H9 (cell line): ENCODE measurements around the gene TFF3. TPM values are rescaled to one million over a fixed set of nuclear protein-coding genes. Genes with fewer than 3 reads are reported as not detected.

Experiments used
- DNase-seq: peaks from one replicate; pipeline ENCODE4 v3.0.0-alpha.2; 2017
- H2AFZ ChIP-seq: one replicate; pipeline ENCODE4 v1.6.1; 2013; ENCODE audit warnings: mild to moderate bottlenecking, low read length, control low read depth, moderate library complexity
- H2AK5ac ChIP-seq: 2 replicates; pipeline ENCODE4 v1.6.1; 2013; ENCODE audit warnings: low read length, control low read depth, mixed read lengths; ENCODE audit not compliant: insufficient read length
- H2BK120ac ChIP-seq: one replicate; pipeline ENCODE4 v1.6.1; 2013; ENCODE audit warnings: low read depth, mild to moderate bottlenecking, low read length, control low read depth, inconsistent platforms; ENCODE audit not compliant: poor library complexity, severe bottlenecking
- H2BK12ac ChIP-seq: 2 replicates; pipeline ENCODE4 v1.6.1; 2013; ENCODE audit warnings: low read length, control low read depth, mixed read lengths, low read depth; ENCODE audit not compliant: insufficient read length
- H2BK15ac ChIP-seq: 2 replicates; pipeline ENCODE4 v1.6.1; 2013; ENCODE audit warnings: low read depth, low read length, control low read depth
- H2BK20ac ChIP-seq: one replicate; pipeline ENCODE4 v1.6.1; 2013; ENCODE audit warnings: low read depth, mild to moderate bottlenecking, low read length, control low read depth, inconsistent platforms; ENCODE audit not compliant: poor library complexity, severe bottlenecking
- H2BK5ac ChIP-seq: 2 replicates; pipeline ENCODE4 v1.6.1; 2013; ENCODE audit warnings: low read length, control low read depth, mixed read lengths; ENCODE audit not compliant: insufficient read length
- H3K14ac ChIP-seq: 2 replicates; pipeline ENCODE4 v1.6.1; 2013; ENCODE audit warnings: low read length, control low read depth; ENCODE audit not compliant: insufficient read depth
- H3K18ac ChIP-seq: 2 replicates; pipeline ENCODE4 v1.6.1; 2013; ENCODE audit warnings: low read depth, mild to moderate bottlenecking, mixed read lengths, low read length, control low read depth; ENCODE audit not compliant: insufficient read length
- H3K23ac ChIP-seq: 2 replicates; pipeline ENCODE4 v1.6.1; 2013; ENCODE audit warnings: low read length, control low read depth, mixed read lengths, low read depth; ENCODE audit not compliant: insufficient read length
- H3K23me2 ChIP-seq: 2 replicates; pipeline ENCODE4 v1.6.1; 2013; ENCODE audit warnings: low read depth, mild to moderate bottlenecking, mixed read lengths, low read length, control low read depth; ENCODE audit not compliant: insufficient read length, poor library complexity, severe bottlenecking
- H3K27ac ChIP-seq: 2 replicates; pipeline ENCODE4 v1.5.1; 2013; ENCODE audit warnings: low read length, control low read depth, mixed read lengths, low read depth; ENCODE audit not compliant: insufficient read length
- H3K27me3 ChIP-seq: 2 replicates; pipeline ENCODE4 v1.6.1; 2013; ENCODE audit warnings: low read length, control low read depth, inconsistent platforms; ENCODE audit not compliant: insufficient read depth
- H3K4ac ChIP-seq: 2 replicates; pipeline ENCODE4 v1.6.1; 2013; ENCODE audit warnings: low read depth, mild to moderate bottlenecking, control low read depth, inconsistent platforms, low read length, moderate library complexity
- H3K4me1 ChIP-seq: 2 replicates; pipeline ENCODE4 v1.6.1; 2013; ENCODE audit warnings: low read length, control low read depth, inconsistent platforms; ENCODE audit not compliant: insufficient read depth
- H3K4me2 ChIP-seq: 2 replicates; pipeline ENCODE4 v1.6.1; 2013; ENCODE audit warnings: low read length, control low read depth, mixed read lengths; ENCODE audit not compliant: insufficient read length, insufficient read depth
- H3K56ac ChIP-seq: 2 replicates; pipeline ENCODE4 v1.6.1; 2013; ENCODE audit warnings: low read depth, mild to moderate bottlenecking, mixed read lengths, low read length, control low read depth; ENCODE audit not compliant: insufficient read length
- H3K79me1 ChIP-seq: 2 replicates; pipeline ENCODE4 v1.6.1; 2013; ENCODE audit warnings: low read depth, mild to moderate bottlenecking, moderate library complexity, low read length, control low read depth, inconsistent platforms; ENCODE audit not compliant: insufficient read depth, poor library complexity, severe bottlenecking
- H3K79me2 ChIP-seq: 2 replicates; pipeline ENCODE4 v1.6.1; 2013; ENCODE audit warnings: low read length, control low read depth, inconsistent platforms; ENCODE audit not compliant: insufficient read depth
- H3K9ac ChIP-seq: 2 replicates; pipeline ENCODE4 v1.6.1; 2013; ENCODE audit warnings: low read length, control low read depth, mixed read lengths; ENCODE audit not compliant: insufficient read length; ENCODE audit errors: extremely low read depth
- H3K9me3 ChIP-seq: one replicate; pipeline ENCODE4 v1.6.1; 2013; ENCODE audit warnings: low read depth, low read length, inconsistent platforms; ENCODE audit not compliant: control insufficient read depth
- H3T11ph ChIP-seq: one replicate; pipeline ENCODE4 v1.6.1; 2013; ENCODE audit warnings: mild to moderate bottlenecking, low read length, control low read depth, inconsistent platforms
- H4K20me1 ChIP-seq: one replicate; pipeline ENCODE4 v1.6.1; 2013; ENCODE audit not compliant: control insufficient read depth, insufficient read length, insufficient read depth
- H4K5ac ChIP-seq: 2 replicates; pipeline ENCODE4 v1.6.1; 2013; ENCODE audit warnings: low read depth, mild to moderate bottlenecking, mixed read lengths, low read length, control low read depth; ENCODE audit not compliant: insufficient read length
- H4K8ac ChIP-seq: replicated peaks from 2 replicates; pipeline ENCODE4 v1.6.1; 2013; ENCODE audit warnings: low read length, control low read depth, mixed read lengths, low read depth; ENCODE audit not compliant: insufficient read length
- H4K91ac ChIP-seq: 2 replicates; pipeline ENCODE4 v1.6.1; 2013; ENCODE audit warnings: low read depth, mild to moderate bottlenecking, moderate library complexity, mixed read lengths, low read length, control low read depth; ENCODE audit not compliant: insufficient read length
- H3K27ac Mint-ChIP-seq, 3 experiments: 2 replicates in 2 of 3; 3 replicates in 1 of 3; pipeline ENCODE4 v1.8.0; 2020 to 2021; ENCODE audit warnings: mixed read lengths in 3 of 3, mild to moderate bottlenecking in 1 of 3, moderate library complexity in 1 of 3
- H3K27me3 Mint-ChIP-seq: 2 replicates; pipeline ENCODE4 v1.8.0; 2021; ENCODE audit warnings: low read depth, mild to moderate bottlenecking, moderate library complexity, mixed read lengths
- H3K36me3 Mint-ChIP-seq, 3 experiments: 2 replicates in 2 of 3; 3 replicates in 1 of 3; pipeline ENCODE4 v1.8.0; 2020 to 2021; ENCODE audit warnings: low read depth in 3 of 3, mixed read lengths in 3 of 3; ENCODE audit not compliant: insufficient read depth in 1 of 3
- H3K4me1 Mint-ChIP-seq, 2 experiments: 2 replicates each; pipeline ENCODE4 v1.8.0; 2020; ENCODE audit warnings: mixed read lengths in 2 of 2
- H3K4me3 Mint-ChIP-seq, 2 experiments: 2 replicates in 1 of 2; 3 replicates in 1 of 2; pipeline ENCODE4 v1.8.0; 2020 to 2021; ENCODE audit warnings: mild to moderate bottlenecking in 2 of 2, mixed read lengths in 2 of 2, moderate library complexity in 1 of 2
- H3K9me3 Mint-ChIP-seq, 2 experiments: 2 replicates in 1 of 2; 3 replicates in 1 of 2; pipeline ENCODE4 v1.8.0; 2020; ENCODE audit warnings: mild to moderate bottlenecking in 2 of 2, mixed read lengths in 2 of 2, moderate library complexity in 1 of 2
- CTCF ChIP-seq: fragments of 200-600 bp; sonication (generic); conservative IDR thresholded peaks from 3 replicates; pipeline ENCODE4 v1.8.0; 2021; ENCODE audit warnings: antibody characterized with exemption, mild to moderate bottlenecking
- WGBS: extraction: QIAGEN DNeasy Blood & Tissue Kit; methylation state at CpG from one replicate; pipeline ENCODE4 v1.1.7; 2013; ENCODE audit warnings: missing lambda C conversion rate, low lambda C conversion rate, mixed read lengths; ENCODE audit not compliant: insufficient read length; ENCODE audit errors: extremely low coverage; 5-methylcytosine and 5-hydroxymethylcytosine counted together
- total RNA-seq: library from RNA; stranded (reverse); gene quantifications from 2 replicates; pipeline ENCODE4 v1.2.1, GENCODE V29; 2021

Gene TFF3
- total RNA-seq, 1 experiment from 2014 or later = 1.5 TPM

DNA sequence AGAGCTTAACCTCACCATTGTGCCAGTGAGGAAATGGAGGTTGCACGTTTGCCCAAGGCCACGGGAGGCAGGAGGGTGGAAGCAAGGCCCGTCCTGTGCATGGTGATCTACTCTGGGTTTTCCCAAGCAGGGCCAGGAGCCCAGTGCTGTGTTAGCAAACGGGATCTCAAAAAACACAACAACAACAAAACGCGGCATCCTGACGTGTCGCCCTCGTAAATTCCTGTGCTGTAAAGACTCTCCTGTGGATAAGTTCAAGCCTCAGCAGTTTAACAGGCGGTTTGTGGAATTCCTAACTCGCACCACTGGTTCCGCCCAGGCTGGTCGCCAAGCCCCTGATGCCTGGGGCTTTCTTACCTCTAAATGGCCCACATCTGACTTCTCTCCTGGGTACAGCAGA lies 39.1 kb downstream of the TFF3 start:
- H4K8ac ChIP-seq = no peak overlapping the region
- H3K23ac ChIP-seq = no peak overlapping the region
- Mint-ChIP-seq H3K27me3 (no peaks in the 10 kb centered on the region), H3K36me3 (no peaks in the 10 kb centered on the region), H3K4me1 (peaks cover 5 to 9% of the 10 kb centered on the region in 2 experiments; a peak in 3 of 4 replicates), H3K27ac (no peak overlapping the region), H3K4me3 (no peak overlapping the region), H3K9me3 (no peaks in the 10 kb centered on the region)
- no peak overlapping the region for H4K5ac ChIP-seq
- H3K27ac ChIP-seq = no peak overlapping the region
- no peak overlapping the region for H2AK5ac ChIP-seq
- no peak overlapping the region for H2BK20ac ChIP-seq
- DNase-seq = no peak
- H3K18ac ChIP-seq = no peak overlapping the region
- no peaks in the 10 kb centered on the region for H3K9me3 ChIP-seq
- no peaks in the 10 kb centered on the region for H3K79me1 ChIP-seq
- no peak overlapping the region for H3K4ac ChIP-seq
- H3K4me1 ChIP-seq = no peaks in the 10 kb centered on the region
- no peak overlapping the region for H2BK120ac ChIP-seq
- no peaks in the 10 kb centered on the region for H4K20me1 ChIP-seq
- no peak overlapping the region for H2BK12ac ChIP-seq
- H3K79me2 ChIP-seq = no peaks in the 10 kb centered on the region
- H3K14ac ChIP-seq = no peak overlapping the region
- no peak overlapping the region for H2BK5ac ChIP-seq
- no peak overlapping the region for H4K91ac ChIP-seq
- no peak overlapping the region for H2BK15ac ChIP-seq
- no peaks in the 10 kb centered on the region for H3K23me2 ChIP-seq
- no peak overlapping the region for H2AFZ ChIP-seq
- WGBS = no CpG with 5 or more reads among the region's 13 CpGs
- no peak overlapping the region for H3K56ac ChIP-seq
- TF ChIP-seq CTCF = no peak
- H3K27me3 ChIP-seq = no peaks in the 10 kb centered on the region; the same call in 1 of the 2 replicates
- no peak overlapping the region for H3K9ac ChIP-seq
- H3K4me2 ChIP-seq = no peak overlapping the region
- H3T11ph ChIP-seq = no peak overlapping the region
